ENCODE results near the gene AOPEP.

GRCh38 chr9:95078939-95079338, 352.4 kb downstream of the AOPEP start:
- TF ChIP-seq CTCF (IDR thresholded peaks at IDR 0.05) (peak; percentile 15), EZH2phosphoT487 (IDR thresholded peaks at IDR 0.05) (no peak)
